ENCODE results near the gene HSP90B1.

GRCh38 chr12:103960616-103961227 is 30.5 kb downstream of the HSP90B1 start:
- no peak for TF ChIP-seq POLR2A (IDR thresholded peaks at IDR 0.05)
- no peak for TF ChIP-seq CTCF (IDR thresholded peaks at IDR 0.05)
- no peak for TF ChIP-seq POLR2AphosphoS5 (IDR thresholded peaks at IDR 0.05)
- no peak for TF ChIP-seq EP300 (IDR thresholded peaks at IDR 0.05)

Measured in stomach (tissue), 4 donors.